ENCODE measurements around the gene DGCR8. TPM values are rescaled to one million over a fixed set of nuclear protein-coding genes. Genes with fewer than 3 reads are reported as not detected.

The DGCR8 gene
- total RNA-seq, 1 donor from 2014 or later: 29.0 TPM

DNA sequence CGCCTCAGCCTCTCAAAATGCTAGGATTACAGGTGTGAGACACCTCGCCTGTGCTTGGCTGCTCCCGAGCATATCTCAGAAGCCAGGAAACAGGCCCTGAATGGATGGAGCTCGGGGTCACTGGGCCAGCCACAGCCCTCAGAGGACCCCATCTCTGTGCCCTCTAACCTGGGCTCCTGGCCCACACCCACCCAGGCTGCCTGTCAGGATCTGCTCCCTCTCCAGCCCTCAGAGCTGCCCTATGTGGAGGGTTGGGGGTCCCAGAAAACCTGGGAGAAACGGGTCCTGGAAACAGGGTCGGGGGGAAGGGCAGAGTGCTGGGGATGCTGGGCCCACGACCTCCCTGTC, 76.0 kb downstream of the DGCR8 start:
- no peak for DNase-seq (ENCODE audit: low read depth)
- Histone ChIP-seq H3K9me3 (ENCODE audit: insufficient read depth, low read depth, low read length) (no peaks in the 10 kb centered on the region), H3K27ac (ENCODE audit: low read depth, low read length) (no peak overlapping the region), H2AFZ (ENCODE audit: low read depth, low read length) (no peak overlapping the region), H3K9ac (ENCODE audit: low read length) (no peak overlapping the region), H4K20me1 (ENCODE audit: insufficient read depth, low read length) (no peaks in the 10 kb centered on the region), H3K4me1 (ENCODE audit: insufficient read depth, low read length) (no peaks in the 10 kb centered on the region), H3K4me2 (ENCODE audit: low read length) (no peak overlapping the region), H3K36me3 (ENCODE audit: insufficient read depth, low read length) (no peaks in the 10 kb centered on the region), H3K79me2 (ENCODE audit: insufficient read depth, low read length) (no peaks in the 10 kb centered on the region), H3K27me3 (ENCODE audit: insufficient read depth, low read length) (peaks cover 4% of the 10 kb centered on the region), H3K4me3 (ENCODE audit: insufficient read depth, low read depth, low read length) (no peak overlapping the region)
- Mint-ChIP-seq H3K27me3 (ENCODE audit: low read depth, unreplicated experiment) (peaks cover 13% of the 10 kb centered on the region), H3K4me3 (ENCODE audit: unreplicated experiment) (no peak overlapping the region), H3K36me3 (ENCODE audit: low read depth, unreplicated experiment) (no peaks in the 10 kb centered on the region), H3K4me1 (ENCODE audit: low read depth, unreplicated experiment) (no peaks in the 10 kb centered on the region), H3K9me3 (ENCODE audit: unreplicated experiment) (no peaks in the 10 kb centered on the region), H3K27ac (ENCODE audit: unreplicated experiment) (no peak overlapping the region)
- FAIRE-seq: no peak
- TF ChIP-seq, protein P1, sequence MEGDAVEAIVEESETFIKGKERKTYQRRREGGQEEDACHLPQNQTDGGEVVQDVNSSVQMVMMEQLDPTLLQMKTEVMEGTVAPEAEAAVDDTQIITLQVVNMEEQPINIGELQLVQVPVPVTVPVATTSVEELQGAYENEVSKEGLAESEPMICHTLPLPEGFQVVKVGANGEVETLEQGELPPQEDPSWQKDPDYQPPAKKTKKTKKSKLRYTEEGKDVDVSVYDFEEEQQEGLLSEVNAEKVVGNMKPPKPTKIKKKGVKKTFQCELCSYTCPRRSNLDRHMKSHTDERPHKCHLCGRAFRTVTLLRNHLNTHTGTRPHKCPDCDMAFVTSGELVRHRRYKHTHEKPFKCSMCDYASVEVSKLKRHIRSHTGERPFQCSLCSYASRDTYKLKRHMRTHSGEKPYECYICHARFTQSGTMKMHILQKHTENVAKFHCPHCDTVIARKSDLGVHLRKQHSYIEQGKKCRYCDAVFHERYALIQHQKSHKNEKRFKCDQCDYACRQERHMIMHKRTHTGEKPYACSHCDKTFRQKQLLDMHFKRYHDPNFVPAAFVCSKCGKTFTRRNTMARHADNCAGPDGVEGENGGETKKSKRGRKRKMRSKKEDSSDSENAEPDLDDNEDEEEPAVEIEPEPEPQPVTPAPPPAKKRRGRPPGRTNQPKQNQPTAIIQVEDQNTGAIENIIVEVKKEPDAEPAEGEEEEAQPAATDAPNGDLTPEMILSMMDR (IDR thresholded peaks at IDR 0.05; ENCODE audit: insufficient read depth, low read depth, low read length): no peak
- no peak for TF ChIP-seq EZH2 (IDR thresholded peaks at IDR 0.05; ENCODE audit: insufficient read depth, low read length)

- H3K9me3 ChIP-seq (ENCODE audit: insufficient read depth, low read depth, low read length): no peaks in the 10 kb centered on the region
- H4K20me1 ChIP-seq (ENCODE audit: insufficient read depth, low read length): no peaks in the 10 kb centered on the region
- H3K4me1 Mint-ChIP-seq (ENCODE audit: low read depth, unreplicated experiment): no peaks in the 10 kb centered on the region
- no peaks in the 10 kb centered on the region for H3K9me3 Mint-ChIP-seq (ENCODE audit: unreplicated experiment)
- H3K36me3 ChIP-seq (ENCODE audit: insufficient read depth, low read length): no peaks in the 10 kb centered on the region
- DNase-seq (ENCODE audit: low read depth) (peak; percentile 42), FAIRE-seq (no peak)
- no peak overlapping the region for H3K27ac Mint-ChIP-seq (ENCODE audit: unreplicated experiment)
- peaks cover 6% of the 10 kb centered on the region for H3K27me3 ChIP-seq (ENCODE audit: insufficient read depth, low read length)
- H3K36me3 Mint-ChIP-seq (ENCODE audit: low read depth, unreplicated experiment): no peaks in the 10 kb centered on the region
- TF ChIP-seq EZH2 (IDR thresholded peaks at IDR 0.05; ENCODE audit: insufficient read depth, low read length): no peak
- TF ChIP-seq, protein P1 (IDR thresholded peaks at IDR 0.05; ENCODE audit: insufficient read depth, low read depth, low read length): peak; percentile 77
- peaks cover 13% of the 10 kb centered on the region for H3K27me3 Mint-ChIP-seq (ENCODE audit: low read depth, unreplicated experiment)
- no peak overlapping the region for H3K4me3 Mint-ChIP-seq (ENCODE audit: unreplicated experiment)
- no peak overlapping the region for H3K4me2 ChIP-seq (ENCODE audit: low read length)
- no peak overlapping the region for H2AFZ ChIP-seq (ENCODE audit: low read depth, low read length)
- H3K9ac ChIP-seq (ENCODE audit: low read length): no peak overlapping the region
- H3K4me1 ChIP-seq (ENCODE audit: insufficient read depth, low read length): no peaks in the 10 kb centered on the region
- no peaks in the 10 kb centered on the region for H3K79me2 ChIP-seq (ENCODE audit: insufficient read depth, low read length)
- no peak overlapping the region for H3K27ac ChIP-seq (ENCODE audit: low read depth, low read length)
- H3K4me3 ChIP-seq (ENCODE audit: insufficient read depth, low read depth, low read length): no peak overlapping the region
These were observed 76.8 kb downstream of the DGCR8 start for GRCh38 chr22:20156611-20157429.

Data from astrocyte (in vitro differentiated cells and primary cell).